Cardiac muscle cell (in vitro differentiated cells and primary cell): Measurements from ENCODE around the gene FARS2. TPM values are rescaled to one million over a fixed set of nuclear protein-coding genes. Genes with fewer than 3 reads are reported as not detected.

Experiments used
- DNase-seq, 2 donors: peaks; one replicate each; pipeline versions ENCODE4 v3.0.0 to v3.0.0-alpha.2; 2010 to 2017; ENCODE audit warnings: low read depth in 1 of 2, low spot score in 1 of 2
- H3K27ac ChIP-seq: fragments of 200-600 bp; sonication (generic); 2 replicates; pipeline ENCODE4 v1.5.1; 2016
- H3K27me3 ChIP-seq: fragments of 200-600 bp; sonication (generic); 2 replicates; pipeline ENCODE4 v1.6.0; 2016; ENCODE audit warnings: control low read depth
- H3K36me3 ChIP-seq: fragments of 200-600 bp; sonication (generic); 2 replicates; pipeline ENCODE4 v1.5.1; 2016; ENCODE audit warnings: control low read depth
- H3K4me1 ChIP-seq: fragments of 200-600 bp; sonication (generic); 2 replicates; pipeline ENCODE4 v1.8.1; 2017; ENCODE audit warnings: low read depth, mild to moderate bottlenecking, mixed run types
- H3K4me3 ChIP-seq: fragments of 200-600 bp; sonication (generic); 2 replicates; pipeline ENCODE4 v1.5.1; 2016; ENCODE audit warnings: mild to moderate bottlenecking
- H3K9me3 ChIP-seq: fragments of 200-600 bp; sonication (generic); 2 replicates; pipeline ENCODE4 v1.5.1; 2017; ENCODE audit warnings: low read depth, mild to moderate bottlenecking, control low read depth
- CTCF ChIP-seq: IDR thresholded peaks from 2 replicates; pipeline ENCODE4 v1.5.1; 2012; ENCODE audit warnings: low read depth, mild to moderate bottlenecking, low read length
- polyA plus RNA-seq: library from polyadenylated mRNA; unstranded; fragments of >200 nt; fragmentation: Nextera tagmentation; extraction: Ambion mirVana; gene quantifications from 2 replicates; pipeline ENCODE4 v1.2.1, GENCODE V29; 2016
- total RNA-seq: library from RNA; depleted of rRNA; stranded (reverse); fragments of >200 nt; gene quantifications from 2 replicates; pipeline ENCODE4 v1.2.3, GENCODE V29; 2016

The FARS2 gene
- total and polyA plus RNA-seq, 2 experiments from 2014 or later, result 12.4 to 22.5 TPM

- Histone ChIP-seq H3K9me3 (no peaks in the 10 kb centered on the region), H3K36me3 (no peaks in the 10 kb centered on the region), H3K4me3 (no peak overlapping the region), H3K4me1 (no peaks in the 10 kb centered on the region), H3K27me3 (no peaks in the 10 kb centered on the region), H3K27ac (no peak overlapping the region)
- no peak for DNase-seq
- no peak for TF ChIP-seq CTCF
These were observed 449.2 kb downstream of the FARS2 start for GRCh38 chr6:5710516-5710915.

DNA sequence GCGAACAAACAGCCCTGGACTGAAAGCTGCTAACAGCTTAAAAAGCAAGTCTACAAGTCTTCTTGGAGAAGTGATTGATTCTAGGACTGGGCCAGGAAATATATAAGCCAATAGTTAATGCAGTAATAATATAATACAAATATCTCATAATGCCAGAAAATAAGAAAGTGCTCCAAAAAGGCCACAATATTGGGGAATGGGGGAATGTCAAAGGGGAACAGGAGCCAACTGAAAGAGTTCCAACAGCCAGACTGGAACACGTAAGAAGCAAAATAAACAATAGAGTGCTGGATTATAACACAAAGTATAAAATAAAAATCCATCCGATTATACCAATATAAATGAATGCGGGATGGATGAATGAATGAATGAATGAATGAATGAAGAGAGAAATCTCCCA is 449.6 kb downstream of the FARS2 start:
- Histone ChIP-seq H3K27ac (no peak overlapping the region), H3K9me3 (no peaks in the 10 kb centered on the region), H3K4me3 (no peak overlapping the region), H3K4me1 (no peaks in the 10 kb centered on the region), H3K36me3 (no peaks in the 10 kb centered on the region), H3K27me3 (no peaks in the 10 kb centered on the region)
- no peak for DNase-seq
- no peak for TF ChIP-seq CTCF

- H3K4me3 ChIP-seq, result no peak overlapping the region
- no peak for TF ChIP-seq CTCF
- H3K27me3 ChIP-seq, result no peaks in the 10 kb centered on the region
- no peaks in the 10 kb centered on the region for H3K4me1 ChIP-seq
- H3K36me3 ChIP-seq, result no peaks in the 10 kb centered on the region
- DNase-seq, result no peak
- no peaks in the 10 kb centered on the region for H3K9me3 ChIP-seq
- no peak overlapping the region for H3K27ac ChIP-seq
These were observed 451.3 kb downstream of the FARS2 start for GRCh38 chr6:5712349-5713215.

DNA sequence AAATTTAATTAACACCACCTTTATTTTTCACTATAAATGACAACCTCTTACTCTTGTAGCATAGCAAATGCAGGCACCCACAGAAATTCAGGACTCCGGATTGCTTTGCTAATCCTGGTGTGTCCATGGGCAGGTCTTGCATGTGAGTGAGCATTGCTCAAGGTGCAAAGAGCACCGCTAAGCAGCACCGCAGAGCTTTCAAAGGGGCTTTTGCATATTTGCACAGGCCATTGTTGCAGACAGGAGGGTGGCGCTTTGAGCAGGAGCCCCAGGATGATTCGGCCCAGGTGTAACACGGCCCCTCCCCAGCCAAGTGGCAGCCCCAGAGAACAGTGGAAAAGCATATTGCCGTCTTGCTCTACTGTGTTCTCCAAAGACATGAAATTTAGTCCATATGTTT is 452.2 kb downstream of the FARS2 start:
- no peak overlapping the region for H3K4me3 ChIP-seq
- no peaks in the 10 kb centered on the region for H3K27me3 ChIP-seq
- DNase-seq, result no peak
- no peaks in the 10 kb centered on the region for H3K4me1 ChIP-seq
- H3K27ac ChIP-seq, result no peak overlapping the region
- H3K36me3 ChIP-seq, result no peaks in the 10 kb centered on the region
- H3K9me3 ChIP-seq, result no peaks in the 10 kb centered on the region
- no peak for TF ChIP-seq CTCF

GRCh38 chr6:5718231-5718947 is 457.1 kb downstream of the FARS2 start:
- no peak for TF ChIP-seq CTCF
- Histone ChIP-seq H3K36me3 (no peaks in the 10 kb centered on the region), H3K27me3 (no peaks in the 10 kb centered on the region), H3K27ac (no peak overlapping the region), H3K9me3 (no peaks in the 10 kb centered on the region), H3K4me1 (no peaks in the 10 kb centered on the region), H3K4me3 (no peak overlapping the region)
- DNase-seq, result no peak
